GM19467 (cell line): ENCODE measurements around the gene KATNBL1.
A peak's percentile ranks its signal among the peaks of the same experiment; 100 is the strongest.
"Not testable (repeated sequence)": the region's sequence is repeated elsewhere in the genome, so short reads cannot be mapped to it uniquely, and the experiment has no call there.

ENCODE experiments used
- ATAC-seq: cut with Tn5 transposase; IDR thresholded peaks from one replicate; pipeline ENCODE4 v1.9.1; 2021; ENCODE audit warnings: mild to moderate bottlenecking, moderate library complexity; ENCODE audit not compliant: unreplicated experiment

The KATNBL1 gene

DNA sequence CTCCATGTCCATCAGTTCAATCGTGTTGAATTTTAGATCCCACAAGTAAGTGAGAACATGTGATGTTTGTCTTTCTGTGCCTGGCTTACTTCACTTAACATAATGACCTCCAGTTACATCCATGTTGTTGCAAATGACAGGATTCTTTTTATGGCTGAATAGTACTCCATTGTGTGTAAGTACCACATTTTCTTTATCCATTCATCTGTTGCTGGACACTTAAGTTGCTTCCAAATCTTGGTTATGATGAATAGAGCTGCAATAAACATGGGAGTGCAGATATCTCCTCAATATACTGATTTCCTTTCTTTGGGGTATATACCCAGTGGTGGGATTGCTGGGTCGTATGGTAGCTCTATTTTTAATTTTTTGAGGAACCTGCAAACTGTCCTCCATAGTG, 89.5 kb downstream of the KATNBL1 start:
- ATAC-seq: not testable (repeated sequence)

DNA sequence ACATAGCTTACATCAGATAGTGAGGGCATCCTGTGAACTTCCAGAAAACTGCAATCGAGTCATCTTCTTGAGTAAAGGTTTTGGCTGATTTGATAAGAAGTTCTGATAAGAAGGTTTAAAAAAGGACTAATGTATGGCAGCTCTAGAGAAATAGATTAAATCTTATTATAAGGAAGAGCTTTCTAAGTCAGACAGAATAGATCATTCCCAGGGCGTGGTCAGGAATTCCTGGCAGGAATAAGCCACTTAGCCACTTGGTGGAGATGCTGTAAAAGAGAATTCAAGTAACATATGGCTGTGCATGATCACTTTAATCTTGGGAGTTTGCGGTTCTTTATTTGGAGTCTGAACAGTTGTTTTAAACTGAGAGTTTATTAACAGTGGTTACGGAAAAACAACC, 90.6 kb downstream of the KATNBL1 start:
- no peak for ATAC-seq

GRCh38 chr15:34116620-34117019, 93.3 kb downstream of the KATNBL1 start:
- ATAC-seq: no peak

DNA sequence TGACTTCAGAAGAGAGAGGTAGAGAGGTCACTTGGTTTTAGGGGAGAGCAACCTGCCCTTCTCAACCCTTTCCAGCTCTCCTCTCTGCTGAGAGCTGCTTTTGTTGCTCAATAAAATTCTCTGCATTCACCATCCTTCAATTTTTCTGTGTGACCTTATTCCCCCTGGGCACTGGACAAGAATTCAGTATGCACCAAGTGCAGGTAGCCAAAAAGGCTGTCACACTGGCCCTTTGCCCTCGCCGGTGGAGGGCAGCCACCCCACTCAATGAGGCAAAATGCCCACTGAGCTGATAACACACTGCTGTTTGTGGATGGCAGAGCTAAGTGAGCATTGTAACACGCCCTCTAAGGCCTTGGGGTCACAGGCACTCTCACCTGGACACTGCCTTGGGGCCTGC, 95.2 kb downstream of the KATNBL1 start:
- no peak for ATAC-seq

DNA sequence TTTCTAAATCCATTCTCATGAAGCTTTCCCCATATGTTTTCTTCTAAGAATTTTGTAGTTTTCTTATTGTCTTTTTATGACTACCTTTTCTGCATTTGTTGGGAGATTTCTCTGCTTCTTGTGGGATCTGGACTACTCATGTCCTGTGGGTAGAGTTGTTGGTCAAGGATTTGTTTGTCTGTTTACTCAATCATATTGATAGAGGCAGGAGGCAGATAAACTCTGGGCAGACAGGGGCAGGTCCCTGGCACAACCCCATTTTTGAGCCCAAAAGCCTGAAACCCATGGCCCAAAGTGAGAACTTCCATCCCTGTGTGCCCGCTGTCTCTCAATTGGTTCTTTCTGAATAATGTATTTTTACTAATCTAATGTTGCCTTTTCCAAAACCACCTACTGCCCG, 95.7 kb downstream of the KATNBL1 start:
- ATAC-seq: no peak

DNA sequence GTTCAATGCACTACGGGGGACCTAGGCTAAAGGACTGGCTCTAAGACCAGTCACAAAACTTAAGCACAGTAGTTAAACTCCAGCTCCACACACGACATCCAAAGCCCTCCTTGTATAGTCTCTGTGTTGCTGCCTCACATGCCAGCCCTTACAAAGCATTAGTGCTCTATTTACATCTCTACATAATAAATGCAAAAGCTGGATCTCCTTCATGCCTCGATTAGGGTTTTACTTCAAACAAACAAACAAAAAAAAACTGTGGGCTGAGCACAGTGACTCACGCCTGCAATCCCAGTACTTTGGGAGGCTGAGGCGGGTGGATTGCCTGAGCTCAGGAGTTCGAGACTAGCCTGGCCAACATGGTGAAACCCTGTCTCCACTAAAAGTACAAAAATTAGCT, 98.4 kb downstream of the KATNBL1 start:
- ATAC-seq: no peak

- no peak for ATAC-seq
Observed at GRCh38 chr15:34109797-34110663, 99.9 kb downstream of the KATNBL1 start.

DNA sequence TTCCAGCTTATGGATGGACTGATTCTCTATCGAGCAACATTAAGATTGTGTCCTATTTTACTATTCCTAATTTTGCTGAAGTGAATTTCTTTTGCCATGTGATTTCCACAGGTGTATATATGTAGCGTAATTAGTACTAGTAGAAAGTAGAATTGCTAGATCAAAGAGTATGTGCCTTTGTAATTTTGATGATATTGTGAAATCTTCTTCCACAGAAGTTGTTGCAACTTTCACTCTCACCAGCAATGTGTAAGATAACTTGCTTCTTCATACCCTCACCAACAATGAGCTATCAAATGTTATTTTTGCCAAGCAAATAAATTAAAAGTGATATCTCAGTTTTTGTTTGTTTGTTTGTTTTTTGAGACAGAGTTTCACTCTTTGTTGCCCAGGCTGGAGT, 102.6 kb downstream of the KATNBL1 start:
- ATAC-seq: no peak

DNA sequence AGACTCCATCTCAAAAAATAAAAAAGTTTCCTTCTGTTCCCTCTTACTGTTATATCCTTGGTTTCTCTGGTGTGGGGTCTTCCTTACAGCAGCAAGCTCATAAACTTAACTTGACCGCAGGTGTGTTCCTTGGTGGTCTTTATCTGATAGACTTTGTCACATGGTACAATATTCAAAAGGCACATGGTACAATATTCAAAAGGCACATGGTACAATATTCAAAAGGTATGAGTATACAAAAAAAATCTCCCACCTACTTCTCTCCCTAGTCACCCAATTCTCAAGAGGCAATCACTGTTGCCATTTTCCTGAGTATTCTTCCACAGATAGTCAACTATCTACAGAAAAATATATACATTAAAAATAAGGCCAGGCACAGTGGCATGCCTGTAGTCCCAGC, 103.5 kb downstream of the KATNBL1 start:
- ATAC-seq: no peak

DNA sequence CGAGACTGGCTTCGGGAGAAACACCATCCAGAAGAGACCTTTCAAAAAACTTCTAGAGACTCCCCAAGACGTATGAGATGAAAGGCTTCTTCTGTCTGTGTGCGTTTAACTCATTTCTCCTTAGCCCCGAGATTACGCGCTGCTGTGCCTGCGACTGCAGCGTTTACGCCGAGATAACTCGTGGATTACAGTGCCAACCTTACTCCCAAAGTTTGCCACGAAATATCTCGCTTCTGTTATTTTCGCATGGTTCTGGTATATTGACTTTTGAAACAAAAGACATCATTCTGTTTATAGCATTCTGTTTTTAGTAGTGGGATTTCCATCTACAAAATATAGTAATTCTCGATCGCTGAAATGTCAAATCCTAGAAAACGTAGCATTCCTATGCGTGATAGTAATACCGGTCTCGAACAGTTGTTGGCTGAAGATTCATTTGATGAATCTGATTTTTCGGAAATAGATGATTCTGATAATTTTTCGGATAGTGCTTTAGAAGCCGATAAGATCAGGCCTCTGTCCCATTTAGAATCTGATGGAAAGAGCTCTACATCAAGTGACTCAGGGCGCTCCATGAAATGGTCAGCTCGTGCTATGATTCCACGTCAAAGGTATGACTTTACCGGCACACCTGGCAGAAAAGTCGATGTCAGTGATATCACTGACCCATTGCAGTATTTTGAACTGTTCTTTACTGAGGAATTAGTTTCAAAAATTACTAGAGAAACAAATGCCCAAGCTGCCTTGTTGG, 107.5 kb downstream of the KATNBL1 start:
- ATAC-seq: no peak

- ATAC-seq: peak; percentile 98
Observed at GRCh38 chr15:34101366-34102174, 108.3 kb downstream of the KATNBL1 start, which contains the start of the genes EMC7 and PGBD4. Gene EMC7 (minus strand): TSS chr15:34101862. CDS start chr15:34101839, 23 bp downstream. Gene PGBD4 (plus strand): TSS chr15:34102083. CDS start chr15:34102532, 449 bp downstream.

- no peak for ATAC-seq
Observed at GRCh38 chr15:34099914-34100313, 110.0 kb downstream of the KATNBL1 start.
